GM23338 (cell line): ENCODE data around the gene TCIRG1. TPM values are rescaled to one million over a fixed set of nuclear protein-coding genes. Genes with fewer than 3 reads are reported as not detected.

Experiments
- ATAC-seq: fragments of 200-7000 bp; cut with Tn5 transposase; 3 replicates; pipeline ENCODE4 v1.9.1; 2020
- DNase-seq: peaks from one replicate; pipeline ENCODE4 v3.0.0-alpha.2; 2015; ENCODE audit warnings: low spot score
- H2AFZ ChIP-seq: fragments of 200-600 bp; sonication (generic); 2 replicates; pipeline ENCODE4 v1.8.0; 2016; ENCODE audit warnings: antibody characterized with exemption, mild to moderate bottlenecking, moderate library complexity
- H3F3A ChIP-seq: fragments of 200-600 bp; sonication (generic); replicated peaks from 2 replicates; pipeline ENCODE4 v1.8.0; 2017; ENCODE audit warnings: antibody characterized with exemption, mixed run types, low read depth
- H3K27ac ChIP-seq: fragments of 200-600 bp; sonication (generic); 2 replicates; pipeline ENCODE4 v1.6.1; 2016; ENCODE audit warnings: low read depth
- H3K27me3 ChIP-seq: fragments of 200-600 bp; sonication (generic); 2 replicates; pipeline ENCODE4 v1.8.0; 2016; ENCODE audit warnings: mild to moderate bottlenecking, mixed run types, moderate library complexity; ENCODE audit not compliant: insufficient read depth
- H3K36me3 ChIP-seq: fragments of 200-600 bp; sonication (generic); 2 replicates; pipeline ENCODE4 v1.8.0; 2016; ENCODE audit warnings: mild to moderate bottlenecking; ENCODE audit not compliant: insufficient read depth
- H3K4me1 ChIP-seq: fragments of 200-600 bp; sonication (generic); 2 replicates; pipeline ENCODE4 v1.8.0; 2016; ENCODE audit warnings: mild to moderate bottlenecking, moderate library complexity; ENCODE audit not compliant: insufficient read depth
- H3K4me2 ChIP-seq: fragments of 200-600 bp; sonication (generic); 2 replicates; pipeline ENCODE4 v1.7.1; 2017; ENCODE audit warnings: mixed run types
- H3K4me3 ChIP-seq: fragments of 200-600 bp; sonication (generic); 2 replicates; pipeline ENCODE4 v1.6.1; 2016; ENCODE audit warnings: mixed run types
- H3K79me2 ChIP-seq: fragments of 200-600 bp; sonication (generic); replicated peaks from 2 replicates; pipeline ENCODE4 v1.8.0; 2017; ENCODE audit warnings: mild to moderate bottlenecking; ENCODE audit not compliant: insufficient read depth
- H3K9me2 ChIP-seq: fragments of 200-600 bp; sonication (generic); 2 replicates; pipeline ENCODE4 v1.8.0; 2017; ENCODE audit not compliant: insufficient read depth
- H4K20me1 ChIP-seq: fragments of 200-600 bp; sonication (generic); replicated peaks from 2 replicates; pipeline ENCODE4 v1.8.0; 2017; ENCODE audit warnings: mild to moderate bottlenecking; ENCODE audit not compliant: insufficient read depth
- H3K27ac Mint-ChIP-seq: 2 replicates; pipeline ENCODE4 v1.8.0; 2020; ENCODE audit warnings: inconsistent platforms, mild to moderate bottlenecking, moderate library complexity, mixed read lengths
- H3K27me3 Mint-ChIP-seq: 3 replicates; pipeline ENCODE4 v1.8.0; 2022; ENCODE audit warnings: low read depth, mild to moderate bottlenecking, moderate library complexity, mixed read lengths, inconsistent platforms; ENCODE audit not compliant: insufficient read depth, poor library complexity
- H3K36me3 Mint-ChIP-seq: 3 replicates; pipeline ENCODE4 v1.8.0; 2021; ENCODE audit warnings: low read depth, mild to moderate bottlenecking, inconsistent platforms, moderate library complexity, mixed read lengths
- H3K4me1 Mint-ChIP-seq: 3 replicates; pipeline ENCODE4 v1.8.0; 2020; ENCODE audit warnings: mild to moderate bottlenecking, inconsistent platforms, mixed read lengths
- H3K4me3 Mint-ChIP-seq: 3 replicates; pipeline ENCODE4 v1.8.0; 2021; ENCODE audit warnings: moderate library complexity, mild to moderate bottlenecking, inconsistent platforms, mixed read lengths
- H3K9me3 Mint-ChIP-seq: 3 replicates; pipeline ENCODE4 v1.8.0; 2020; ENCODE audit warnings: moderate library complexity, mild to moderate bottlenecking, inconsistent platforms, mixed read lengths
- EZH2 ChIP-seq: fragments of 200-600 bp; sonication (generic); IDR thresholded peaks from one replicate; pipeline ENCODE4 v1.8.0; 2017; ENCODE audit warnings: antibody characterized with exemption, mild to moderate bottlenecking, low read depth; ENCODE audit not compliant: unreplicated experiment
- EZH2phosphoT487 ChIP-seq: fragments of 200-600 bp; sonication (generic); IDR thresholded peaks from one replicate; pipeline ENCODE4 v1.8.1; 2018; ENCODE audit warnings: antibody characterized with exemption; ENCODE audit not compliant: unreplicated experiment
- POLR2AphosphoS5 ChIP-seq: IDR thresholded peaks from 2 replicates; pipeline ENCODE4 v1.6.1; 2016; ENCODE audit warnings: antibody characterized with exemption, low read depth
- STAT1 ChIP-seq: IDR thresholded peaks from one replicate; pipeline ENCODE4 v1.6.1; 2016; ENCODE audit warnings: antibody characterized with exemption; ENCODE audit not compliant: unreplicated experiment
- ZNF114 ChIP-seq: fragments of 250-450 bp; sonication (Bioruptor Pico); IDR thresholded peaks from 2 replicates; pipeline ENCODE4 v1.5.0; 2020; ENCODE audit warnings: mild to moderate bottlenecking, moderate library complexity
- polyA plus RNA-seq: library from polyadenylated mRNA; unstranded; fragments of >200 nt; fragmentation: Nextera tagmentation; extraction: Ambion mirVana; gene quantifications from 2 replicates; pipeline ENCODE4 v1.2.1, GENCODE V29; 2016
- total RNA-seq: library from RNA; depleted of rRNA; stranded (reverse); fragments of >200 nt; shearing (Covaris generic); gene quantifications from 2 replicates; pipeline ENCODE4 v1.2.3, GENCODE V29; 2014
- TF ChIP-seq, protein P1 (sequence below): IDR thresholded peaks from one replicate; pipeline ENCODE4 v1.6.1; 2018; ENCODE audit warnings: antibody characterized with exemption; ENCODE audit not compliant: unreplicated experiment
- TF ChIP-seq, protein P2 (sequence below), 2 experiments: fragments of 200-600 bp in 1 of 2; sonication (generic) in 1 of 2; conservative IDR thresholded peaks; 2 replicates each; pipeline versions ENCODE4 v1.5.1 to v1.6.1; 2016 to 2017; ENCODE audit warnings: antibody characterized with exemption in 2 of 2, low read depth in 2 of 2, mild to moderate bottlenecking in 2 of 2, moderate library complexity in 1 of 2
- TF ChIP-seq, protein P3 (sequence below): fragments of 250-450 bp; sonication (Bioruptor Pico); IDR thresholded peaks from 2 replicates; pipeline ENCODE4 v1.5.0; 2020; ENCODE audit warnings: mild to moderate bottlenecking, moderate library complexity

Gene TCIRG1
- total and polyA plus RNA-seq, 2 experiments from 2014 or later = 20.4 to 40.4 TPM

- Histone ChIP-seq H3K4me3 (no peak overlapping the region), H3K27ac (no peak overlapping the region), H3K9me2 (no peaks in the 10 kb centered on the region), H3K4me1 (no peaks in the 10 kb centered on the region), H2AFZ (no peak overlapping the region), H3F3A (no peaks in the 10 kb centered on the region), H4K20me1 (no peaks in the 10 kb centered on the region), H3K4me2 (no peak overlapping the region), H3K27me3 (no peaks in the 10 kb centered on the region), H3K36me3 (no peaks in the 10 kb centered on the region), H3K79me2 (no peaks in the 10 kb centered on the region)
- Mint-ChIP-seq H3K36me3 (no peaks in the 10 kb centered on the region), H3K4me3 (no peak overlapping the region), H3K9me3 (no peaks in the 10 kb centered on the region), H3K4me1 (peaks cover 11% of the 10 kb centered on the region), H3K27ac (no peak overlapping the region), H3K27me3 (peaks cover 14% of the 10 kb centered on the region)
- ATAC-seq (no peak), DNase-seq (no peak)
- TF ChIP-seq, protein P1, sequence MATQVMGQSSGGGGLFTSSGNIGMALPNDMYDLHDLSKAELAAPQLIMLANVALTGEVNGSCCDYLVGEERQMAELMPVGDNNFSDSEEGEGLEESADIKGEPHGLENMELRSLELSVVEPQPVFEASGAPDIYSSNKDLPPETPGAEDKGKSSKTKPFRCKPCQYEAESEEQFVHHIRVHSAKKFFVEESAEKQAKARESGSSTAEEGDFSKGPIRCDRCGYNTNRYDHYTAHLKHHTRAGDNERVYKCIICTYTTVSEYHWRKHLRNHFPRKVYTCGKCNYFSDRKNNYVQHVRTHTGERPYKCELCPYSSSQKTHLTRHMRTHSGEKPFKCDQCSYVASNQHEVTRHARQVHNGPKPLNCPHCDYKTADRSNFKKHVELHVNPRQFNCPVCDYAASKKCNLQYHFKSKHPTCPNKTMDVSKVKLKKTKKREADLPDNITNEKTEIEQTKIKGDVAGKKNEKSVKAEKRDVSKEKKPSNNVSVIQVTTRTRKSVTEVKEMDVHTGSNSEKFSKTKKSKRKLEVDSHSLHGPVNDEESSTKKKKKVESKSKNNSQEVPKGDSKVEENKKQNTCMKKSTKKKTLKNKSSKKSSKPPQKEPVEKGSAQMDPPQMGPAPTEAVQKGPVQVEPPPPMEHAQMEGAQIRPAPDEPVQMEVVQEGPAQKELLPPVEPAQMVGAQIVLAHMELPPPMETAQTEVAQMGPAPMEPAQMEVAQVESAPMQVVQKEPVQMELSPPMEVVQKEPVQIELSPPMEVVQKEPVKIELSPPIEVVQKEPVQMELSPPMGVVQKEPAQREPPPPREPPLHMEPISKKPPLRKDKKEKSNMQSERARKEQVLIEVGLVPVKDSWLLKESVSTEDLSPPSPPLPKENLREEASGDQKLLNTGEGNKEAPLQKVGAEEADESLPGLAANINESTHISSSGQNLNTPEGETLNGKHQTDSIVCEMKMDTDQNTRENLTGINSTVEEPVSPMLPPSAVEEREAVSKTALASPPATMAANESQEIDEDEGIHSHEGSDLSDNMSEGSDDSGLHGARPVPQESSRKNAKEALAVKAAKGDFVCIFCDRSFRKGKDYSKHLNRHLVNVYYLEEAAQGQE = no peak
- TF ChIP-seq, protein P2, sequence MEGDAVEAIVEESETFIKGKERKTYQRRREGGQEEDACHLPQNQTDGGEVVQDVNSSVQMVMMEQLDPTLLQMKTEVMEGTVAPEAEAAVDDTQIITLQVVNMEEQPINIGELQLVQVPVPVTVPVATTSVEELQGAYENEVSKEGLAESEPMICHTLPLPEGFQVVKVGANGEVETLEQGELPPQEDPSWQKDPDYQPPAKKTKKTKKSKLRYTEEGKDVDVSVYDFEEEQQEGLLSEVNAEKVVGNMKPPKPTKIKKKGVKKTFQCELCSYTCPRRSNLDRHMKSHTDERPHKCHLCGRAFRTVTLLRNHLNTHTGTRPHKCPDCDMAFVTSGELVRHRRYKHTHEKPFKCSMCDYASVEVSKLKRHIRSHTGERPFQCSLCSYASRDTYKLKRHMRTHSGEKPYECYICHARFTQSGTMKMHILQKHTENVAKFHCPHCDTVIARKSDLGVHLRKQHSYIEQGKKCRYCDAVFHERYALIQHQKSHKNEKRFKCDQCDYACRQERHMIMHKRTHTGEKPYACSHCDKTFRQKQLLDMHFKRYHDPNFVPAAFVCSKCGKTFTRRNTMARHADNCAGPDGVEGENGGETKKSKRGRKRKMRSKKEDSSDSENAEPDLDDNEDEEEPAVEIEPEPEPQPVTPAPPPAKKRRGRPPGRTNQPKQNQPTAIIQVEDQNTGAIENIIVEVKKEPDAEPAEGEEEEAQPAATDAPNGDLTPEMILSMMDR (conservative IDR thresholded peaks at IDR 0.05; ENCODE audit: low read depth in 2 of 2) = no peak
- TF ChIP-seq POLR2AphosphoS5 = no peak
- TF ChIP-seq STAT1 = no peak
- no peak for TF ChIP-seq EZH2
- TF ChIP-seq, protein P3, sequence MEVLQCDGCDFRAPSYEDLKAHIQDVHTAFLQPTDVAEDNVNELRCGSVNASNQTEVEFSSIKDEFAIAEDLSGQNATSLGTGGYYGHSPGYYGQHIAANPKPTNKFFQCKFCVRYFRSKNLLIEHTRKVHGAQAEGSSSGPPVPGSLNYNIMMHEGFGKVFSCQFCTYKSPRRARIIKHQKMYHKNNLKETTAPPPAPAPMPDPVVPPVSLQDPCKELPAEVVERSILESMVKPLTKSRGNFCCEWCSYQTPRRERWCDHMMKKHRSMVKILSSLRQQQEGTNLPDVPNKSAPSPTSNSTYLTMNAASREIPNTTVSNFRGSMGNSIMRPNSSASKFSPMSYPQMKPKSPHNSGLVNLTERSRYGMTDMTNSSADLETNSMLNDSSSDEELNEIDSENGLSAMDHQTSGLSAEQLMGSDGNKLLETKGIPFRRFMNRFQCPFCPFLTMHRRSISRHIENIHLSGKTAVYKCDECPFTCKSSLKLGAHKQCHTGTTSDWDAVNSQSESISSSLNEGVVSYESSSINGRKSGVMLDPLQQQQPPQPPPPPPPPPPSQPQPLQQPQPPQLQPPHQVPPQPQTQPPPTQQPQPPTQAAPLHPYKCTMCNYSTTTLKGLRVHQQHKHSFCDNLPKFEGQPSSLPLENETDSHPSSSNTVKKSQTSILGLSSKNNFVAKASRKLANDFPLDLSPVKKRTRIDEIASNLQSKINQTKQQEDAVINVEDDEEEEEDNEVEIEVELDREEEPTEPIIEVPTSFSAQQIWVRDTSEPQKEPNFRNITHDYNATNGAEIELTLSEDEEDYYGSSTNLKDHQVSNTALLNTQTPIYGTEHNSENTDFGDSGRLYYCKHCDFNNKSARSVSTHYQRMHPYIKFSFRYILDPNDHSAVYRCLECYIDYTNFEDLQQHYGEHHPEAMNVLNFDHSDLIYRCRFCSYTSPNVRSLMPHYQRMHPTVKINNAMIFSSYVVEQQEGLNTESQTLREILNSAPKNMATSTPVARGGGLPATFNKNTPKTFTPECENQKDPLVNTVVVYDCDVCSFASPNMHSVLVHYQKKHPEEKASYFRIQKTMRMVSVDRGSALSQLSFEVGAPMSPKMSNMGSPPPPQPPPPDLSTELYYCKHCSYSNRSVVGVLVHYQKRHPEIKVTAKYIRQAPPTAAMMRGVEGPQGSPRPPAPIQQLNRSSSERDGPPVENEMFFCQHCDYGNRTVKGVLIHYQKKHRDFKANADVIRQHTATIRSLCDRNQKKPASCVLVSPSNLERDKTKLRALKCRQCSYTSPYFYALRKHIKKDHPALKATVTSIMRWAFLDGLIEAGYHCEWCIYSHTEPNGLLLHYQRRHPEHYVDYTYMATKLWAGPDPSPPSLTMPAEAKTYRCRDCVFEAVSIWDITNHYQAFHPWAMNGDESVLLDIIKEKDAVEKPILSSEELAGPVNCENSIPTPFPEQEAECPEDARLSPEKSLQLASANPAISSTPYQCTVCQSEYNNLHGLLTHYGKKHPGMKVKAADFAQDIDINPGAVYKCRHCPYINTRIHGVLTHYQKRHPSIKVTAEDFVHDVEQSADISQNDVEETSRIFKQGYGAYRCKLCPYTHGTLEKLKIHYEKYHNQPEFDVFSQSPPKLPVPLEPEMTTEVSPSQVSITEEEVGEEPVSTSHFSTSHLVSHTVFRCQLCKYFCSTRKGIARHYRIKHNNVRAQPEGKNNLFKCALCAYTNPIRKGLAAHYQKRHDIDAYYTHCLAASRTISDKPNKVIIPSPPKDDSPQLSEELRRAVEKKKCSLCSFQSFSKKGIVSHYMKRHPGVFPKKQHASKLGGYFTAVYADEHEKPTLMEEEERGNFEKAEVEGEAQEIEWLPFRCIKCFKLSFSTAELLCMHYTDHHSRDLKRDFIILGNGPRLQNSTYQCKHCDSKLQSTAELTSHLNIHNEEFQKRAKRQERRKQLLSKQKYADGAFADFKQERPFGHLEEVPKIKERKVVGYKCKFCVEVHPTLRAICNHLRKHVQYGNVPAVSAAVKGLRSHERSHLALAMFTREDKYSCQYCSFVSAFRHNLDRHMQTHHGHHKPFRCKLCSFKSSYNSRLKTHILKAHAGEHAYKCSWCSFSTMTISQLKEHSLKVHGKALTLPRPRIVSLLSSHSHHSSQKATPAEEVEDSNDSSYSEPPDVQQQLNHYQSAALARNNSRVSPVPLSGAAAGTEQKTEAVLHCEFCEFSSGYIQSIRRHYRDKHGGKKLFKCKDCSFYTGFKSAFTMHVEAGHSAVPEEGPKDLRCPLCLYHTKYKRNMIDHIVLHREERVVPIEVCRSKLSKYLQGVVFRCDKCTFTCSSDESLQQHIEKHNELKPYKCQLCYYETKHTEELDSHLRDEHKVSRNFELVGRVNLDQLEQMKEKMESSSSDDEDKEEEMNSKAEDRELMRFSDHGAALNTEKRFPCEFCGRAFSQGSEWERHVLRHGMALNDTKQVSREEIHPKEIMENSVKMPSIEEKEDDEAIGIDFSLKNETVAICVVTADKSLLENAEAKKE (CRISPR knock-in tag) = no peak
- no peak for TF ChIP-seq ZNF114 (CRISPR knock-in tag)
- no peak for TF ChIP-seq EZH2phosphoT487
These were observed 21.7 kb upstream of the TCIRG1 start for GRCh38 chr11:68016904-68017817.
